HepG2 (cell line): ENCODE data around the gene ITGB2. TPM values are rescaled to one million over a fixed set of nuclear protein-coding genes. Genes with fewer than 3 reads are reported as not detected.

Source experiments
- AKAP8 ChIP-seq: sonication (generic); formaldehyde crosslinking; IDR thresholded peaks from 2 replicates; pipeline ENCODE4 v1.5.1; 2020; ENCODE audit warnings: mild to moderate bottlenecking, missing genetic modification reagents
- ARNT2 ChIP-seq: sonication (generic); formaldehyde crosslinking; IDR thresholded peaks from 2 replicates; pipeline ENCODE4 v1.8.0; 2022; ENCODE audit warnings: mild to moderate bottlenecking, low read depth, missing genetic modification reagents, moderate library complexity
- ATF6 ChIP-seq: sonication (generic); formaldehyde crosslinking; conservative IDR thresholded peaks from 2 replicates; pipeline ENCODE4 v1.4.0; 2020; ENCODE audit warnings: missing genetic modification reagents
- BCL6 ChIP-seq: IDR thresholded peaks from 2 replicates; pipeline ENCODE4 v1.6.1; 2016; ENCODE audit warnings: missing genetic modification reagents, missing compliant biosample characterization
- CBX5 ChIP-seq: sonication (generic); formaldehyde crosslinking; IDR thresholded peaks from 2 replicates; pipeline ENCODE4 v1.4.0; 2020; ENCODE audit warnings: missing genetic modification reagents, borderline replicate concordance
- HDAC2 ChIP-seq: sonication (generic); formaldehyde crosslinking; IDR thresholded peaks from 2 replicates; pipeline ENCODE4 v1.4.0; 2020; ENCODE audit warnings: missing genetic modification reagents
- HNRNPLL ChIP-seq: fragments of 200-400 bp; formaldehyde crosslinking; IDR thresholded peaks from 2 replicates; pipeline ENCODE4 v1.6.1; 2017; ENCODE audit warnings: mild to moderate bottlenecking, low read depth, low read length; ENCODE audit not compliant: poor library complexity, severe bottlenecking
- KDM5A ChIP-seq: fragments of 200-600 bp; sonication (generic); IDR thresholded peaks from 2 replicates; pipeline ENCODE4 v1.7.0; 2018; ENCODE audit warnings: antibody characterized with exemption, mild to moderate bottlenecking, low read length, borderline replicate concordance
- KDM6A ChIP-seq: IDR thresholded peaks from 2 replicates; pipeline ENCODE4 v1.6.1; 2016; ENCODE audit warnings: low read depth
- MEF2D ChIP-seq: sonication (generic); formaldehyde crosslinking; IDR thresholded peaks from 2 replicates; pipeline ENCODE4 v1.5.1; 2020; ENCODE audit warnings: mild to moderate bottlenecking, missing genetic modification reagents
- MTA3 ChIP-seq: sonication (generic); formaldehyde crosslinking; IDR thresholded peaks from 2 replicates; pipeline ENCODE4 v1.4.0; 2020; ENCODE audit warnings: missing genetic modification reagents
- NR2F1 ChIP-seq, 2 experiments: fragments of 450-650 bp in 1 of 2; formaldehyde crosslinking in 1 of 2; IDR thresholded peaks; 2 replicates each; pipeline versions ENCODE4 v1.5.0 to v1.6.1; 2016 to 2020; ENCODE audit warnings: mild to moderate bottlenecking in 1 of 2, missing compliant biosample characterization in 1 of 2, missing genetic modification reagents in 1 of 2, moderate library complexity in 1 of 2
- PLSCR1 ChIP-seq: sonication (generic); formaldehyde crosslinking; IDR thresholded peaks from 2 replicates; pipeline ENCODE4 v1.5.0; 2020; ENCODE audit warnings: missing genetic modification reagents, mild to moderate bottlenecking, borderline replicate concordance
- PRMT3 ChIP-seq: sonication (generic); formaldehyde crosslinking; IDR thresholded peaks from 2 replicates; pipeline ENCODE4 v1.8.1; 2022; ENCODE audit warnings: low read depth, mild to moderate bottlenecking, moderate library complexity, missing genetic modification reagents, borderline replicate concordance
- SALL1 ChIP-seq: sonication (generic); formaldehyde crosslinking; IDR thresholded peaks from 2 replicates; pipeline ENCODE4 v1.8.0; 2022; ENCODE audit warnings: mild to moderate bottlenecking, missing genetic modification reagents
- SMYD3 ChIP-seq: sonication (generic); formaldehyde crosslinking; IDR thresholded peaks from 2 replicates; pipeline ENCODE4 v1.8.1; 2023; ENCODE audit warnings: mild to moderate bottlenecking, missing genetic modification reagents
- SP4 ChIP-seq: sonication (generic); formaldehyde crosslinking; IDR thresholded peaks from 2 replicates; pipeline ENCODE4 v1.8.1; 2023; ENCODE audit warnings: mild to moderate bottlenecking, missing genetic modification reagents
- TBX2 ChIP-seq: sonication (generic); formaldehyde crosslinking; IDR thresholded peaks from 2 replicates; pipeline ENCODE4 v1.5.0; 2020; ENCODE audit warnings: missing genetic modification reagents, mild to moderate bottlenecking, borderline replicate concordance
- TFAP4 ChIP-seq: sonication (generic); IDR thresholded peaks from 2 replicates; pipeline ENCODE4 v1.6.1; 2016; ENCODE audit warnings: low read depth, borderline replicate concordance
- ZFP82 ChIP-seq: sonication (generic); formaldehyde crosslinking; IDR thresholded peaks from 2 replicates; pipeline ENCODE4 v1.5.1; 2020; ENCODE audit warnings: mild to moderate bottlenecking, missing genetic modification reagents, borderline replicate concordance
- ZNF121 ChIP-seq: sonication (generic); formaldehyde crosslinking; IDR thresholded peaks from 2 replicates; pipeline ENCODE4 v1.5.0; 2020; ENCODE audit warnings: mild to moderate bottlenecking, missing genetic modification reagents
- ZNF136 ChIP-seq: sonication (generic); formaldehyde crosslinking; IDR thresholded peaks from 2 replicates; pipeline ENCODE4 v1.8.1; 2022; ENCODE audit warnings: low read depth, mild to moderate bottlenecking, moderate library complexity, missing genetic modification reagents
- ZNF20 ChIP-seq: sonication (generic); formaldehyde crosslinking; IDR thresholded peaks from 2 replicates; pipeline ENCODE4 v1.4.0; 2020; ENCODE audit warnings: mild to moderate bottlenecking, moderate library complexity, missing genetic modification reagents
- ZNF549 ChIP-seq: sonication (generic); formaldehyde crosslinking; IDR thresholded peaks from 2 replicates; pipeline ENCODE4 v1.5.0; 2020; ENCODE audit warnings: missing genetic modification reagents
- ZNF766 ChIP-seq: sonication (generic); formaldehyde crosslinking; IDR thresholded peaks from 2 replicates; pipeline ENCODE4 v1.5.0; 2020; ENCODE audit warnings: missing genetic modification reagents, borderline replicate concordance
- ZNF792 ChIP-seq: IDR thresholded peaks from 2 replicates; pipeline ENCODE4 v1.6.1; 2016
- ZSCAN21 ChIP-seq: sonication (generic); formaldehyde crosslinking; IDR thresholded peaks from 2 replicates; pipeline ENCODE4 v1.8.0; 2022; ENCODE audit warnings: mild to moderate bottlenecking, missing genetic modification reagents, moderate library complexity, borderline replicate concordance
- polyA plus RNA-seq, 8 experiments: library from polyadenylated mRNA; depleted of rRNA in 3 of 8; stranded (reverse) in 7 of 8; unstranded in 1 of 8; fragments of >200 nt; fragmentation: Illumina TruSeq in 4 of 8; extraction: Trizol in 4 of 8; gene quantifications; 2 replicates each; pipeline versions ENCODE4 v1.2.1 to v1.2.3, GENCODE V29; 2011 to 2016; ENCODE audit warnings: low read depth in 4 of 8, missing spikeins in 1 of 8, mixed read lengths in 1 of 8; ENCODE audit not compliant: insufficient read depth in 1 of 8
- total RNA-seq, 5 experiments: library from RNA; depleted of rRNA; stranded (reverse); fragments of >200 nt; fragmentation: Illumina TruSeq; extraction: Trizol; gene quantifications; 2 replicates each; pipeline ENCODE4 v1.2.3, GENCODE V29; 2016; ENCODE audit warnings: low read depth in 1 of 5

ITGB2 gene
- total and polyA plus RNA-seq, 2 of the 13 experiments (the other 11 are each of a cell fraction or from before 2014, with no cell fraction given): 4.2 to 18.0 TPM

- TF ChIP-seq ZFP82 (CRISPR knock-in tag) (no peak), ZNF136 (CRISPR knock-in tag) (no peak), ZNF792 (CRISPR knock-in tag) (peak; percentile 39; the same call in 1 of the 2 replicates), MEF2D (CRISPR knock-in tag) (peak; percentile 47; the same call in 1 of the 2 replicates), SALL1 (CRISPR knock-in tag) (peak; percentile 57; the same call in 1 of the 2 replicates), HNRNPLL (no peak), ZNF549 (CRISPR knock-in tag) (no peak), KDM6A (peak; percentile 87), ZNF766 (CRISPR knock-in tag) (0 out of 2 replicates have a peak, but pooled peaks have one; percentile 35), PLSCR1 (no peak), MTA3 (CRISPR knock-in tag) (no peak), TBX2 (peak; percentile 50; the same call in 1 of the 2 replicates), HDAC2 (peak; percentile 67), KDM5A (no peak; the same call in 1 of the 2 replicates), ATF6 (CRISPR knock-in tag) (0 out of 2 replicates have a peak, but pooled peaks have one; percentile 37), SMYD3 (CRISPR knock-in tag) (no peak), CBX5 (peak; percentile 42; the same call in 1 of the 2 replicates), ZSCAN21 (CRISPR knock-in tag) (no peak), ZNF20 (CRISPR knock-in tag) (no peak), BCL6 (CRISPR knock-in tag) (peak; percentile 70), NR2F1 (CRISPR knock-in tag; IDR thresholded peaks at IDR 0.05) (peak; percentile 63 to 79; a peak in 3 of 4 replicates), PRMT3 (CRISPR knock-in tag) (no peak), TFAP4 (peak; percentile 60; the same call in 1 of the 2 replicates), SP4 (CRISPR knock-in tag) (peak; percentile 49; the same call in 1 of the 2 replicates), ARNT2 (CRISPR knock-in tag) (peak; percentile 42; the same call in 1 of the 2 replicates), ZNF121 (CRISPR knock-in tag) (peak; percentile 66; the same call in 1 of the 2 replicates), AKAP8 (CRISPR knock-in tag) (0 out of 2 replicates have a peak, but pooled peaks have one; percentile 32)
Measured at GRCh38 chr21:44878053-44878982, 42.4 kb downstream of the ITGB2 start (continued).
